HG02885 (cell line): Measurements from ENCODE around the gene USHBP1.

Experiments
- ATAC-seq: cut with Tn5 transposase; IDR thresholded peaks from one replicate; pipeline ENCODE4 v1.9.1; 2021; ENCODE audit warnings: mild to moderate bottlenecking; ENCODE audit not compliant: unreplicated experiment, poor library complexity

The USHBP1 gene

GRCh38 chr19:17264641-17264979, at the start of gene USHBP1:
Gene USHBP1 (minus strand): TSS chr19:17264745. CDS start chr19:17264299, 446 bp downstream.
- ATAC-seq, result no peak

- ATAC-seq, result no peak
Measured at GRCh38 chr19:17314007-17314593, 49.6 kb upstream of the USHBP1 start.

- ATAC-seq, result no peak
Measured at GRCh38 chr19:17312189-17313113, 47.9 kb upstream of the USHBP1 start.

DNA sequence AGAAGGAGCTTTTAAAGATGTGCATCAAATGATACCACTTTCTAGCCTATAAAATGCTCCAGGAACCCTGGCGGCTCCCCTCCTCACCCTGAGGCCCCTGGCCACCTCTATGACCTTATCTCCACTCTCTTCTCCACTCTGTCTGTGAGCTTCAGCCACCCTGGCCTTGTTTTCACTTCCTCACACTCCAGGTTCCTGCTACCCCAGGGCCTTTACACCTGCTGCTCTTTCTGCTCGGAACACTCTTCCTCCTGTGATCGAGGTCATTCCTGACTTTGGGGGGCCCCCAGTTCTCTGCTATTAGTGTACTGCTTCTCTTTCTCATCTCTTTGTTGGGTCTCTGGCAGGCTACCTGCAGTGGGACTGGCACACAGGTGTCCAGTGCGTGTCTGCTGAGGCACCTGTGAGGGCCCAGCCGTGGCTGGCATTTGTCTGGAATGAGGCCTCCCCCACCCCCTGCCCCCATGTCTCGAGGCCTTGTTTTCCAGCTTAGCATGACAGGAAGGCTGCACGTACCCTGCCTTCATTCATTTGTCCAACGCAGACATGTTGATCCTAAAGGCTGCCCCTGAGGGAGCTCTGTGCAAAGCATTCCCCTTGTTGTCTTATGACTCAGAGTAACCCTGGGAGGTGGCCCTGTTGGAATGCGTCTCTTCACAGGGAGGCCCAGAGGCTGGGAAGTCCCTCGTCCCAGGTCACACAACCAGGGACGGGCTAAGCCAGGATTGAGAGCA, 47.1 kb upstream of the USHBP1 start:
- ATAC-seq, result no peak

- no peak for ATAC-seq
Measured at GRCh38 chr19:17309965-17310461, 45.5 kb upstream of the USHBP1 start.

GRCh38 chr19:17309198-17309964, 44.8 kb upstream of the USHBP1 start, which contains the start of gene DDA1:
Gene DDA1 (plus strand): TSS chr19:17309563. CDS start chr19:17309655, 92 bp downstream.
- peak; percentile 66 for ATAC-seq

DNA sequence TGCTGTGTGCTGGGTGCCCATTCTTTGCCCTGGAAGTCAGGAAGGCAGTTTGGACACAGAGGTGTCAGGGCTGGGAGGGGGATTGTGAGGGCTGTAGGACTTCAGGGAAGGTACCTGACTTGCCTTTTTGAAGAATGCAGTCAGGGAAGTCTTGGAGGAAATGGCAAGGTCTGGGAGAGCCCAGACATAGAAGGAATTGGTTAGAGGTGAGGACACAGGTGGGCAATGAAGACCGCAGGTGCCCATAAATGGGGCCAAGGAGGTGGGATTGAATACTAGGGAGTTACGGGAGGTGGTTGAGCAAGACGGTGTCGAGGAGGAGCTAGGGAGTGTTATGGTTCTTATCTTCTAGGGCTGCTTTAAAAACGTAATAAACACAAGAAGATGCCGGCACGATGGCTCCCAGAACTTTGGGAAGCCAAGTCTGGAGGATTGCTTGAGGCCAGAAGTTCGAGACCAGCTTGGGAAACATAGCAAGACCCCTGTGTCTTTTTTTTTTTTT, 43.4 kb upstream of the USHBP1 start:
- ATAC-seq, result no peak

- no peak for ATAC-seq
Measured at GRCh38 chr19:17306285-17306714, 41.8 kb upstream of the USHBP1 start.

DNA sequence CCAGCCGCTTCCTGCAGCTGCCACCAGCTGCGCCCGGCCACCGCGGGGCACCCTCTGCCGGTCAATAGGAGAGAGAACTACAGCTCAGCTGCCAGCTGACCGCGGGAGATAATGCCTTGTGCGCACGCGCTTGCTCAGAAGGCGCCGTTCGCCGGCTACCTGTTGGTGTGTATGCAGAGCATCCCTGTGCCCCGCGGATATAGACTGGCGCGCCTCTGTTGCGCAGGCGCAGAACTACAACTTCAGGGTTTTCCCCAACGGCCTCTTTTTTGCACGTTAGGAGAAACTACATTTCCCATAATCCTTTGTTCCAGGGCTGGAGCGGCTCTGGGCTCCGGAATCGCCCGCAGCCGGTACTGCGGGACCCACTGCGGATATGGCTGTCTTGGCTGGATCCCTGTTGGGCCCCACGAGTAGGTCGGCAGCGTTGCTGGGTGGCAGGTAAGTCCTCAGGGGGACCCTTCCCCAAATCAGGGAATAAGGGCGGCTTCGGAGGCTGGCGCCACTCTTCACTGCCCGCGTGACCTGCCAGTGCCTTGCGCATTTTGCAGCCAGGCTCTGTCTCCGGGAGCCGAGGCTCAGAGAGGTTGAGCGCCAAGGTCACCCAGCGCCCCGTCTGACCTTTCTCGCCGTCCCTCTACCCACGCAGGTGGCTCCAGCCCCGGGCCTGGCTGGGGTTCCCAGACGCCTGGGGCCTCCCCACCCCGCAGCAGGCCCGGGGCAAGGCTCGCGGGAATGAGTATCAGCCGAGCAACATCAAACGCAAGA, 41.2 kb upstream of the USHBP1 start, which contains the start of gene MRPL34:
Gene MRPL34 (plus strand): TSS at position 356 of the 768 bp plus-strand sequence. CDS start 21 bp downstream, at position 377.
- ATAC-seq, result peak; percentile 65

GRCh38 chr19:17305216-17305516, 40.6 kb upstream of the USHBP1 start:
- ATAC-seq, result no peak

GRCh38 chr19:17304386-17305215, 40.1 kb upstream of the USHBP1 start:
- ATAC-seq, result no peak

GRCh38 chr19:17303940-17304267, 39.4 kb upstream of the USHBP1 start:
- ATAC-seq, result no peak

DNA sequence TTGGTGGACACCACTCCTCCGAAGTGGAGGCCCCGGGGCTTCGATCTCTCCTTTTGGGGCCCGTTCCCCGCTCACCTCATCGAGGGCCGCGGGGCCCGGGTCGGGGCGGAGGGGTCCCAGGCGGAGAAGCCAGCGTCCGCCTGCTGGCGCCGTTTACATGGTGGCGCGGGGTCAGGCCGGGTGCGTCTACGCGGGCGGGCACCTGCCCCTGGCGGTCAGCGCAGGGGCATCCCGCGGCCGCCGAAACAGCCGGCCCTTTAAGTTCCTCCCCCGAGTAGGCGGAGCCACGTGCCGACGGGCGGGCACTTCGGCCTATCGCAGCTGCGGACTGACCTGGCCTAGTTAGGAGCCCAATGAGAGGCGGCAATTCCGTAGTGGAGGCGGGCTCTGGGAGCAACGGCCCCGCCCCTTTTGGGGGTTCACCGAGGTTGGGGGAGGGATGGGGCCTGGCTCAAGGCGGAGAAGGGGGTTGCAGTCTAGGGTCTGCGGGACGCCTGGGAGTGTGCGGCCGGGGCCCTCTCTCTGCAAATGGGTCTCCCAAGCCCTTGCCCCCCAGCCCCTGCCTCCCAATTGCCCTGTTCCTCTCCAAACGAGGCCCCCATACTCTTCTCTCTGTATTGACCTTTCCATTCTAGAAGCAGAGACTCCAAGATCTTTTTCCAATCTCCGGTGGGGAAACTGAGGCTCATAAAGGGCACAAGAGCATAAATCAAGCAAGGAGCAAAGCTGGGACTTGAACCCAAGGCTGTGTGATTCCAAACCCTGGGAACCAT, 38.8 kb upstream of the USHBP1 start, which contains the start of gene ABHD8:
Gene ABHD8 (minus strand): TSS at position 259 of the 773 bp plus-strand sequence. CDS start 1,809 bp downstream, outside the sequence.
- peak; percentile 64 for ATAC-seq

GRCh38 chr19:17302391-17303166, 38.0 kb upstream of the USHBP1 start:
- no peak for ATAC-seq

- ATAC-seq, result no peak
Measured at GRCh38 chr19:17300992-17301619, 36.6 kb upstream of the USHBP1 start.

GRCh38 chr19:17296976-17297375, 32.4 kb upstream of the USHBP1 start:
- ATAC-seq, result no peak
